WI38 (cell line): Measurements from ENCODE around the gene RPS5.

Experiments
- H3K4me3 ChIP-seq: 2 replicates; pipeline ENCODE4 v1.5.1; 2011; ENCODE audit warnings: low read depth, mild to moderate bottlenecking, control low read depth, low read length
- TF ChIP-seq, protein P1 (sequence below): IDR thresholded peaks from 2 replicates; pipeline ENCODE4 v1.5.1; 2012; ENCODE audit warnings: low read depth, mild to moderate bottlenecking, control low read depth, low read length

RPS5 gene

GRCh38 chr19:58386576-58387337 lies at the start of gene RPS5:
Gene RPS5 (plus strand): TSS chr19:58387269. CDS start chr19:58388138, 869 bp downstream.
- H3K4me3 ChIP-seq = peak within 1 kb of the TSS; percentile 97
- TF ChIP-seq, protein P1, sequence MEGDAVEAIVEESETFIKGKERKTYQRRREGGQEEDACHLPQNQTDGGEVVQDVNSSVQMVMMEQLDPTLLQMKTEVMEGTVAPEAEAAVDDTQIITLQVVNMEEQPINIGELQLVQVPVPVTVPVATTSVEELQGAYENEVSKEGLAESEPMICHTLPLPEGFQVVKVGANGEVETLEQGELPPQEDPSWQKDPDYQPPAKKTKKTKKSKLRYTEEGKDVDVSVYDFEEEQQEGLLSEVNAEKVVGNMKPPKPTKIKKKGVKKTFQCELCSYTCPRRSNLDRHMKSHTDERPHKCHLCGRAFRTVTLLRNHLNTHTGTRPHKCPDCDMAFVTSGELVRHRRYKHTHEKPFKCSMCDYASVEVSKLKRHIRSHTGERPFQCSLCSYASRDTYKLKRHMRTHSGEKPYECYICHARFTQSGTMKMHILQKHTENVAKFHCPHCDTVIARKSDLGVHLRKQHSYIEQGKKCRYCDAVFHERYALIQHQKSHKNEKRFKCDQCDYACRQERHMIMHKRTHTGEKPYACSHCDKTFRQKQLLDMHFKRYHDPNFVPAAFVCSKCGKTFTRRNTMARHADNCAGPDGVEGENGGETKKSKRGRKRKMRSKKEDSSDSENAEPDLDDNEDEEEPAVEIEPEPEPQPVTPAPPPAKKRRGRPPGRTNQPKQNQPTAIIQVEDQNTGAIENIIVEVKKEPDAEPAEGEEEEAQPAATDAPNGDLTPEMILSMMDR = no peak

DNA sequence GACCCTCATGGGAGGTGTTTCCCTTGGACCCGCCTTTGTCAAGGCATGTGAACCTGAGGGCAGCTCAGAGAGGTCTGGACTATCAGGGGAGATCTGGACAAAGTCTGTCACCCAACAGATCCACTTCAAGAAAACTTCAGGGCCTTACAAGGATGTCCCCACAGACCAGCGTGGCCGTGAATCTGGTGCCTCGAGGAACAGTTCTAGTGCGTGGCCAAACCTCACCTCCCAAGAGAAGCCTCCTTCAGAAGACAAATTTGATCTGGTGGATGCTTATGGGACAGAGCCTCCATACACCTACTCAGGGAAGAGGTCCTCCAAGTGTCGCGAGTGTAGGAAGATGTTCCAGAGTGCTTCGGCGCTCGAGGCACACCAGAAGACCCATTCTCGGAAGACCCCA lies 48.7 kb upstream of the RPS5 start:
- no peak overlapping the region for H3K4me3 ChIP-seq
- TF ChIP-seq, protein P1 = no peak

- TF ChIP-seq, protein P1 = no peak
- no peak overlapping the region for H3K4me3 ChIP-seq
These were observed 48.1 kb upstream of the RPS5 start for GRCh38 chr19:58338825-58339558.

- no peak overlapping the region for H3K4me3 ChIP-seq
- TF ChIP-seq, protein P1 = no peak
These were observed 41.5 kb upstream of the RPS5 start for GRCh38 chr19:58345558-58345957.

- TF ChIP-seq, protein P1 = no peak
- peak overlapping the region; percentile 87 for H3K4me3 ChIP-seq
These were observed 39.8 kb upstream of the RPS5 start for GRCh38 chr19:58346961-58347929.

DNA sequence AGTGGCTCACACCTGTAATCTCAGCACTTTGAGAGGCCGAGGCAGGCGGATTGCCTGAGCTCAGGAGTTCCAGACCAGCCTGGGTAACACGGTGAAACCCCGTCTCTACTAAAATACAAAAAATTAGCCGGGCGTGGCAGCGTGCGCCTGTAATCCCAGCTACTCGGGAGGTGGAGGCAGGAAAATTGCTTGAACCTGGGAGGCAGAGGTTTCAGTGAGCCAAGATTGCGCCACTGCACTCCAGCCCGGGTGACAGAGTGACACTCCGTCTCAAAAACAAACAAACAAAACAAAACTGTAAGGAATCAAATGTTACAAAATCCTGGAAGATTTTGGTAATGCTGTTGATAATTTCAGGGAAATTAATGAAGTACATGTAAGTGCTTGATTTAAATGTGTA lies 39.0 kb upstream of the RPS5 start:
- peak overlapping the region; percentile 87 for H3K4me3 ChIP-seq

- H3K4me3 ChIP-seq = no peak overlapping the region
These were observed 37.5 kb upstream of the RPS5 start for GRCh38 chr19:58349590-58349989.

More at GRCh38 chr19:58349590-58349989, 37.5 kb upstream of the RPS5 start:
- TF ChIP-seq, protein P1 = no peak
